ENCODE measurements around the gene MYO5A. TPM values are rescaled to one million over a fixed set of nuclear protein-coding genes. Genes with fewer than 3 reads are reported as not detected.
A peak's percentile ranks its signal among the peaks of the same experiment; 100 is the strongest.
"Not testable (repeated sequence)": the region's sequence is repeated elsewhere in the genome, so short reads cannot be mapped to it uniquely, and the experiment has no call there.

MYO5A gene
- total RNA-seq, 1 donor from 2014 or later = 12.5 TPM

GRCh38 chr15:52540374-52541012, 11.8 kb upstream of the MYO5A start:
- no peak for DNase-seq (ENCODE audit: low spot score)

- no peak for DNase-seq (ENCODE audit: low spot score)
Observed at GRCh38 chr15:52537459-52537858, 8.8 kb upstream of the MYO5A start.

GRCh38 chr15:52532427-52532826, 3.7 kb upstream of the MYO5A start:
- no peak for DNase-seq (ENCODE audit: low spot score)

- DNase-seq (ENCODE audit: low spot score) = no peak
Observed at GRCh38 chr15:52529940-52530339, 1.3 kb upstream of the MYO5A start.

- no peak for DNase-seq (ENCODE audit: low spot score)
Observed at GRCh38 chr15:52529341-52529924, 753 bp upstream of the MYO5A start.

- peak; percentile 11 for DNase-seq (ENCODE audit: low spot score)
Observed at GRCh38 chr15:52527911-52528563, 643 bp downstream of the MYO5A start.

GRCh38 chr15:52527196-52527910, 1.3 kb downstream of the MYO5A start:
- no peak for DNase-seq (ENCODE audit: low spot score)

- DNase-seq (ENCODE audit: low spot score) = no peak
Observed at GRCh38 chr15:52524223-52525136, 4.2 kb downstream of the MYO5A start.

- DNase-seq (ENCODE audit: low spot score) = no peak
Observed at GRCh38 chr15:52523647-52524046, 5.0 kb downstream of the MYO5A start.

- no peak for DNase-seq (ENCODE audit: low spot score)
Observed at GRCh38 chr15:52523192-52523591, 5.5 kb downstream of the MYO5A start.

GRCh38 chr15:52521682-52522081, 7.0 kb downstream of the MYO5A start:
- no peak for DNase-seq (ENCODE audit: low spot score)

- no peak for DNase-seq (ENCODE audit: low spot score)
Observed at GRCh38 chr15:52520421-52520820, 8.3 kb downstream of the MYO5A start.

GRCh38 chr15:52518487-52519371, 10.0 kb downstream of the MYO5A start:
- DNase-seq (ENCODE audit: low spot score) = no peak

- DNase-seq (ENCODE audit: low spot score) = no peak
Observed at GRCh38 chr15:52517014-52517413, 11.7 kb downstream of the MYO5A start.

GRCh38 chr15:52515343-52515742, 13.3 kb downstream of the MYO5A start:
- no peak for DNase-seq (ENCODE audit: low spot score)

GRCh38 chr15:52514482-52514881, 14.2 kb downstream of the MYO5A start:
- no peak for DNase-seq (ENCODE audit: low spot score)

GRCh38 chr15:52512869-52513268, 15.8 kb downstream of the MYO5A start:
- DNase-seq (ENCODE audit: low spot score) = not testable (repeated sequence)

GRCh38 chr15:52511084-52511483, 17.6 kb downstream of the MYO5A start:
- DNase-seq (ENCODE audit: low spot score) = no peak

GRCh38 chr15:52509500-52510245, 19.0 kb downstream of the MYO5A start:
- no peak for DNase-seq (ENCODE audit: low spot score)

- DNase-seq (ENCODE audit: low spot score) = no peak
Observed at GRCh38 chr15:52506549-52506948, 22.1 kb downstream of the MYO5A start.

Data from mucosa of gallbladder (tissue), 1 donor.